SK-N-SH (cell line): ENCODE results near the gene PIGW. TPM values are rescaled to one million over a fixed set of nuclear protein-coding genes. Genes with fewer than 3 reads are reported as not detected.

Experiments
- CTCF ChIA-PET: fragments of 300-600, 350-600 bp; formaldehyde crosslinking; extraction: SDS; loops from one replicate; lab custom pipeline; 2021; lab: Yijun Ruan, JAX
- POLR2A ChIA-PET: fragments of 350-600 bp; sonication (Branson Sonifier 250); formaldehyde crosslinking; extraction: SDS; loops from one replicate; lab custom pipeline; 2020; ENCODE audit warnings: antibody characterized with exemption, inconsistent platforms; lab: Yijun Ruan, JAX
- DNase-seq: peaks from one replicate; pipeline ENCODE4 v3.0.0; 2012
- H2AFZ ChIP-seq: fragments of 200-600 bp; sonication (generic); 2 replicates; pipeline ENCODE4 v1.8.1; 2016; ENCODE audit warnings: antibody characterized with exemption, mild to moderate bottlenecking, low read depth
- H3F3A ChIP-seq: fragments of 200-600 bp; sonication (generic); replicated peaks from 2 replicates; pipeline ENCODE3; 2016; ENCODE audit warnings: antibody characterized with exemption, mild to moderate bottlenecking; ENCODE audit not compliant: insufficient read depth
- H3K27ac ChIP-seq, 2 experiments: fragments of 200-500 bp in 1 of 2; fragments of 200-600 bp in 1 of 2; sonication (Bioruptor generic) in 1 of 2; sonication (generic), shearing (Covaris generic) in 1 of 2; 2 replicates each; pipeline versions ENCODE4 v1.5.1 to v1.6.1; 2014 to 2016; ENCODE audit warnings: low read depth in 2 of 2, inconsistent platforms in 1 of 2, low read length in 1 of 2, mild to moderate bottlenecking in 1 of 2, mixed read lengths in 1 of 2
- H3K27me3 ChIP-seq: fragments of 200-600 bp; sonication (generic), shearing (Covaris generic); 2 replicates; pipeline ENCODE4 v1.6.1; 2016; ENCODE audit warnings: mixed run types; ENCODE audit not compliant: insufficient read depth
- H3K36me3 ChIP-seq, 2 experiments: fragments of 200-500 bp in 1 of 2; fragments of 200-600 bp in 1 of 2; sonication (Bioruptor generic) in 1 of 2; sonication (generic) in 1 of 2; replicated peaks in 1 of 2; 2 replicates each; pipeline versions ENCODE3 to v1.5.1; 2014 to 2016; ENCODE audit warnings: low read length in 1 of 2, mild to moderate bottlenecking in 1 of 2; ENCODE audit not compliant: insufficient read depth in 2 of 2, control insufficient read depth in 1 of 2
- H3K4me1 ChIP-seq, 2 experiments: fragments of 200-500 bp in 1 of 2; fragments of 200-600 bp in 1 of 2; sonication (Bioruptor generic) in 1 of 2; sonication (generic), shearing (Covaris generic) in 1 of 2; 2 replicates each; pipeline versions ENCODE4 v1.5.1 to v1.6.1; 2014 to 2016; ENCODE audit warnings: low read depth in 1 of 2, low read length in 1 of 2, mixed run types in 1 of 2; ENCODE audit not compliant: insufficient read depth in 2 of 2, control insufficient read depth in 1 of 2
- H3K4me2 ChIP-seq: fragments of 200-600 bp; sonication (generic), shearing (Covaris generic); 2 replicates; pipeline ENCODE4 v1.6.1; 2017; ENCODE audit warnings: mixed run types
- H3K4me3 ChIP-seq, 2 experiments: fragments of 200-500 bp in 1 of 2; fragments of 200-600 bp in 1 of 2; sonication (Bioruptor generic) in 1 of 2; sonication (generic), shearing (Covaris generic) in 1 of 2; 2 replicates each; pipeline versions ENCODE4 v1.5.1 to v1.8.1; 2014 to 2016; ENCODE audit warnings: low read depth in 2 of 2, inconsistent platforms in 1 of 2, low read length in 1 of 2, mild to moderate bottlenecking in 1 of 2, mixed read lengths in 1 of 2, moderate library complexity in 1 of 2
- H3K79me2 ChIP-seq: fragments of 200-600 bp; sonication (generic); 2 replicates; pipeline ENCODE4 v1.8.1; 2017; ENCODE audit warnings: mild to moderate bottlenecking; ENCODE audit not compliant: insufficient read depth
- H3K9ac ChIP-seq: fragments of 200-600 bp; sonication (generic); 2 replicates; pipeline ENCODE4 v1.6.1; 2017; ENCODE audit warnings: mixed run types
- H3K9me2 ChIP-seq: fragments of 200-600 bp; sonication (generic); 2 replicates; pipeline ENCODE4 v1.6.1; 2017; ENCODE audit warnings: mixed run types
- H3K9me3 ChIP-seq: fragments of 200-600 bp; sonication (generic); 2 replicates; pipeline ENCODE4 v1.6.1; 2017; ENCODE audit warnings: mixed run types, mild to moderate bottlenecking, moderate library complexity
- H4K20me1 ChIP-seq: fragments of 200-600 bp; sonication (generic); 2 replicates; pipeline ENCODE4 v1.6.1; 2017; ENCODE audit warnings: mild to moderate bottlenecking, mixed run types; ENCODE audit not compliant: insufficient read depth
- CHD2 ChIP-seq: fragments of 150-350 bp; IDR thresholded peaks from 2 replicates; pipeline ENCODE4 v1.6.1; 2018; ENCODE audit warnings: low read length; ENCODE audit not compliant: partially characterized antibody
- CTCF ChIP-seq: fragments of 200-600 bp; sonication (generic); IDR thresholded peaks from 2 replicates; pipeline ENCODE4 v1.6.1; 2017; ENCODE audit warnings: antibody characterized with exemption, mild to moderate bottlenecking, moderate library complexity
- ELF1 ChIP-seq: IDR thresholded peaks from 2 replicates; pipeline ENCODE4 v1.4.0; 2012
- EP300 ChIP-seq, 2 experiments: IDR thresholded peaks; 2 replicates each; pipeline versions ENCODE4 v1.4.0 to v1.6.1; 2012; ENCODE audit warnings: borderline replicate concordance in 1 of 2, low read depth in 1 of 2, low read length in 1 of 2
- EZH2phosphoT487 ChIP-seq: fragments of 200-600 bp; sonication (generic); IDR thresholded peaks from 2 replicates; pipeline ENCODE4 v1.6.1; 2017; ENCODE audit warnings: low read depth, mixed run types, mild to moderate bottlenecking, antibody characterized with exemption, moderate library complexity, borderline replicate concordance
- FOXJ3 ChIP-seq: sonication (generic); formaldehyde crosslinking; IDR thresholded peaks from 2 replicates; pipeline ENCODE4 v1.5.1; 2020; ENCODE audit warnings: mild to moderate bottlenecking, missing genetic modification reagents
- FOXM1 ChIP-seq: IDR thresholded peaks from 2 replicates; pipeline ENCODE4 v1.4.0; 2012; ENCODE audit warnings: low read depth, mild to moderate bottlenecking
- GABPA ChIP-seq: IDR thresholded peaks from 2 replicates; pipeline ENCODE4 v1.4.0; 2012; ENCODE audit warnings: low read depth, mild to moderate bottlenecking
- GATA2 ChIP-seq: sonication (generic); formaldehyde crosslinking; IDR thresholded peaks from 2 replicates; pipeline ENCODE4 v1.5.0; 2020; ENCODE audit warnings: mild to moderate bottlenecking, missing genetic modification reagents
- JUND ChIP-seq: IDR thresholded peaks from 2 replicates; pipeline ENCODE4 v1.4.0; 2012
- MAX ChIP-seq: IDR thresholded peaks from 2 replicates; pipeline ENCODE4 v1.4.0; 2012; ENCODE audit warnings: low read depth
- MEF2A ChIP-seq: IDR thresholded peaks from 2 replicates; pipeline ENCODE4 v1.4.0; 2012; ENCODE audit warnings: low read depth, borderline replicate concordance
- RCOR1 ChIP-seq: fragments of 150-350 bp; IDR thresholded peaks from 2 replicates; pipeline ENCODE4 v1.6.1; 2017; ENCODE audit warnings: antibody characterized with exemption, low read length
- SIN3A ChIP-seq: IDR thresholded peaks from 2 replicates; pipeline ENCODE4 v1.6.1; 2012; ENCODE audit warnings: low read depth, mild to moderate bottlenecking, low read length, moderate library complexity, borderline replicate concordance
- TAF1 ChIP-seq: IDR thresholded peaks from 2 replicates; pipeline ENCODE4 v1.6.1; 2012; ENCODE audit warnings: low read depth, mild to moderate bottlenecking, low read length, moderate library complexity, borderline replicate concordance
- TCF12 ChIP-seq: IDR thresholded peaks from 2 replicates; pipeline ENCODE4 v1.4.0; 2012
- TEAD4 ChIP-seq: IDR thresholded peaks from 2 replicates; pipeline ENCODE4 v1.4.0; 2012; ENCODE audit warnings: mild to moderate bottlenecking, borderline replicate concordance; ENCODE audit not compliant: insufficient read depth
- USF2 ChIP-seq: fragments of 150-350 bp; IDR thresholded peaks from 2 replicates; pipeline ENCODE4 v1.6.1; 2017; ENCODE audit warnings: antibody characterized with exemption, low read length, low read depth, borderline replicate concordance
- YY1 ChIP-seq: IDR thresholded peaks from 2 replicates; pipeline ENCODE4 v1.4.0; 2012; ENCODE audit warnings: low read depth, mild to moderate bottlenecking
- WGBS: methylation state at CpG from one replicate; pipeline ENCODE4 v1.1.6; 2017; ENCODE audit warnings: low lambda C conversion rate; 5-methylcytosine and 5-hydroxymethylcytosine counted together
- polyA plus RNA-seq, 3 experiments: library from polyadenylated mRNA; depleted of rRNA; stranded (reverse); fragments of >200 nt; gene quantifications; 2 replicates each; pipeline ENCODE4 v1.2.3, GENCODE V29; 2012
- TF ChIP-seq, protein P1 (sequence below): IDR thresholded peaks from 2 replicates; pipeline ENCODE4 v1.6.1; 2012; ENCODE audit warnings: mild to moderate bottlenecking, low read depth, low read length, moderate library complexity

The PIGW gene
- polyA plus RNA-seq, 1 of the 3 experiments (the other 2 are of a cell fraction): 10.1 TPM

DNA sequence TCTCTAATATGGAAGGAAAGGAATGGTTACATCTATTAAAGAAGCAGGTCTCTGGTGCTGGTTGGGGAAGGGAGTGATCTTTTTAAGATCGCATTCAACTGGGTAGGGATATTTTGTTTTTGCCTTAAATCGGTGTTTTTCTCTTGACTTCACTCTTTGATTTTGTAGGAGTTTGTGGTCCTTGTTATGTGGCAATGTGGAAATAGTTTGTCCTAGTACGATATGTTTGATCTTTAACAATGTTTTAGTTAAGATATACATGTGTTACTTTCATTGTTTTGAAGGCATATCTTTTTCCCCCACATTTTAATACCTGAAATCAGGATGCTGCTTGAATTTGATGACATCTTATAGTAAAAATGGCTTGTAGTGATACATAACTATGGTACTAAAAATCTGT lies 18.7 kb downstream of the PIGW start:
- H3K4me2 ChIP-seq: no peak overlapping the region
- peaks cover 99% of the 10 kb centered on the region for H3K79me2 ChIP-seq
- CTCF ChIA-PET: no interaction called here
- H3K36me3 ChIP-seq: peaks cover 20 to 54% of the 10 kb centered on the region in 2 experiments
- H4K20me1 ChIP-seq: peaks cover 73% of the 10 kb centered on the region
- H3K9me2 ChIP-seq: no peaks in the 10 kb centered on the region
- no peak overlapping the region for H3K4me3 ChIP-seq
- peaks cover 11% of the 10 kb centered on the region for H3F3A ChIP-seq
- H3K4me1 ChIP-seq: no peaks in the 10 kb centered on the region
- POLR2A ChIA-PET: no interaction called here
- H3K9me3 ChIP-seq: no peaks in the 10 kb centered on the region
- WGBS: 93% methylated on average over 3 of the region's 3 CpGs
- no peak overlapping the region for H3K27ac ChIP-seq
- H2AFZ ChIP-seq: no peak overlapping the region
- DNase-seq: no peak
- TF ChIP-seq CTCF: no peak
- TF ChIP-seq GABPA: no peak
- no peak for TF ChIP-seq SIN3A
- TF ChIP-seq, all 33 proteins: peak for 0
- Histone ChIP-seq H3K9ac (no peak overlapping the region), H3K27me3 (no peaks in the 10 kb centered on the region)

- WGBS: 96% methylated on average over 4 of the region's 4 CpGs
- no peak overlapping the region for H3K9ac ChIP-seq
- CTCF ChIA-PET: interaction anchor here (1.6 kb wide), 1 partner anchor 83 kb away, joined by 4 read pairs; no protein-coding TSS in a partner anchor
These were observed 31.3 kb downstream of the PIGW start for GRCh38 chr17:36566081-36566480.

More at GRCh38 chr17:36566081-36566480, 31.3 kb downstream of the PIGW start:
- POLR2A ChIA-PET: no interaction called here
- H3K4me3 ChIP-seq: no peak overlapping the region
- H3K27me3 ChIP-seq: no peaks in the 10 kb centered on the region
- no peak overlapping the region for H3K4me2 ChIP-seq
- no peaks in the 10 kb centered on the region; the same call in 1 of the 2 replicates for H4K20me1 ChIP-seq
- no peaks in the 10 kb centered on the region for H3K9me3 ChIP-seq
- no peaks in the 10 kb centered on the region for H3K4me1 ChIP-seq
- no peaks in the 10 kb centered on the region for H3K9me2 ChIP-seq
- TF ChIP-seq TEAD4 (no peak), USF2 (no peak), SIN3A (no peak), YY1 (no peak), RCOR1 (no peak), CHD2 (no peak), TAF1 (no peak), CTCF (no peak), EZH2phosphoT487 (no peak), ELF1 (no peak), TCF12 (no peak), MEF2A (no peak), MAX (no peak), GATA2 (CRISPR knock-in tag) (no peak), FOXJ3 (CRISPR knock-in tag) (no peak), FOXM1 (no peak), EP300 (IDR thresholded peaks at IDR 0.05; ENCODE audit: borderline replicate concordance in 1 of 2, low read depth in 1 of 2, low read length in 1 of 2) (no peak), JUND (no peak)
- TF ChIP-seq, protein P1, sequence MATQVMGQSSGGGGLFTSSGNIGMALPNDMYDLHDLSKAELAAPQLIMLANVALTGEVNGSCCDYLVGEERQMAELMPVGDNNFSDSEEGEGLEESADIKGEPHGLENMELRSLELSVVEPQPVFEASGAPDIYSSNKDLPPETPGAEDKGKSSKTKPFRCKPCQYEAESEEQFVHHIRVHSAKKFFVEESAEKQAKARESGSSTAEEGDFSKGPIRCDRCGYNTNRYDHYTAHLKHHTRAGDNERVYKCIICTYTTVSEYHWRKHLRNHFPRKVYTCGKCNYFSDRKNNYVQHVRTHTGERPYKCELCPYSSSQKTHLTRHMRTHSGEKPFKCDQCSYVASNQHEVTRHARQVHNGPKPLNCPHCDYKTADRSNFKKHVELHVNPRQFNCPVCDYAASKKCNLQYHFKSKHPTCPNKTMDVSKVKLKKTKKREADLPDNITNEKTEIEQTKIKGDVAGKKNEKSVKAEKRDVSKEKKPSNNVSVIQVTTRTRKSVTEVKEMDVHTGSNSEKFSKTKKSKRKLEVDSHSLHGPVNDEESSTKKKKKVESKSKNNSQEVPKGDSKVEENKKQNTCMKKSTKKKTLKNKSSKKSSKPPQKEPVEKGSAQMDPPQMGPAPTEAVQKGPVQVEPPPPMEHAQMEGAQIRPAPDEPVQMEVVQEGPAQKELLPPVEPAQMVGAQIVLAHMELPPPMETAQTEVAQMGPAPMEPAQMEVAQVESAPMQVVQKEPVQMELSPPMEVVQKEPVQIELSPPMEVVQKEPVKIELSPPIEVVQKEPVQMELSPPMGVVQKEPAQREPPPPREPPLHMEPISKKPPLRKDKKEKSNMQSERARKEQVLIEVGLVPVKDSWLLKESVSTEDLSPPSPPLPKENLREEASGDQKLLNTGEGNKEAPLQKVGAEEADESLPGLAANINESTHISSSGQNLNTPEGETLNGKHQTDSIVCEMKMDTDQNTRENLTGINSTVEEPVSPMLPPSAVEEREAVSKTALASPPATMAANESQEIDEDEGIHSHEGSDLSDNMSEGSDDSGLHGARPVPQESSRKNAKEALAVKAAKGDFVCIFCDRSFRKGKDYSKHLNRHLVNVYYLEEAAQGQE: no peak
- TF ChIP-seq, all 33 proteins: peak for 0
- H3K36me3 ChIP-seq: peaks cover 29 to 66% of the 10 kb centered on the region in 2 experiments
- H3K27ac ChIP-seq: no peak overlapping the region
- no peak for DNase-seq
- H3F3A ChIP-seq: no peaks in the 10 kb centered on the region
- H2AFZ ChIP-seq: no peak overlapping the region
- H3K79me2 ChIP-seq: peaks cover 93% of the 10 kb centered on the region
